Measurements from ENCODE around the gene CCDC63. TPM values are rescaled to one million over a fixed set of nuclear protein-coding genes. Genes with fewer than 3 reads are reported as not detected.
A peak's percentile ranks its signal among the peaks of the same experiment; 100 is the strongest.

The CCDC63 gene
- not detected for total RNA-seq
- long read RNA-seq = 0 reads

DNA sequence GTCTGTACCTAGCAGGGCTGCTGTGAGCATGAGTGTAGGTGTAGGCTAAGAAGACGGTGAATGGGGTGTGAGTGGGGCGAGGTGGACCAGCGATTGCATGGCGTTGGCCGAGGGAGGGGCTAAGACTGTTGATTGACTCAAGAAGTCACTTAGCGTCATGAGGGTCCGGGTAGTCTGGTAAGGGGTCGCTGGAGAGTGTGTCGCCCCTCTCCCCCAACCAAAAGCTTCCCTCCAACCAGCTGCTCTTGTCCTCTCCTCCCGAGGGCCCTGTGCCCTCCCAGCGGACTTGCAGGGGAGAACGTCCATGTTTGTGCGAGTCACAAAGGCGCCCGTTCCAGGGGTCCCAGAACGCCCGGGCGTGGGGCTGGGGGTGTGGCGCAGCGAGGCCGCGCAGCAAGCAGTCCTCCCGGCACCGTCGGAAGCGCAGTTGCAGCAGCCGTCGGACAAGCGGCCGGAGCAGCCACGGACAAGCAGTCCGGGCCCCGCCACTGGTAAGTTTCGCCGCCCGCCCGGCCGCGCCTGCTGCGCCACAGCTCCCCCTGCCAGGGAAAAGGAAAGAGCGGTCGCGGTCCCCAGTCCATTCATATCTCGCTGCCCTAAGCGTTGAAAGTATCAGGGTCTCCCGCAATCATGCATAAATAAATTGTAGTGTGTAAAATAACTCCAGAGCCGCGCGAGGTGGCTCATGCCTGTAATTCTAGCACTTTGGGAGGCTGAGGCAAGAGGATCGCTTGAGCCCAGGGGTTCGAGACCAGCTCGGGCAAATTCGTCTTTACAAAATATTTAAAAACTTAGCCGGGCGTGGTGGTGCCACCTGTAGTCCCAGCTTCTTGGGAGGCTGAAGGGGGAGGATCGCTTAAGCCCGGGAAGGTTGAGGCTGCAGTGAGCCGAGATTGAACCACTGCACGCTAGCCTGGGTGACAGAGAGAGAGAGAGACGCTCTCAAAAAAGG lies at the start of gene CCDC63:
TSS of gene CCDC63 (plus strand) at position 373 of the 952 bp plus-strand sequence. CDS start 5,968 bp downstream, outside the sequence.
- Histone ChIP-seq H3K4me3 (peak within 1 kb of the TSS; percentile 46), H3K27me3 (ENCODE audit: low read depth) (peaks cover 30% of the 10 kb centered on the region), H3K4me1 (no peaks in the 10 kb centered on the region), H3K36me3 (no peaks in the 10 kb centered on the region), H3K9me3 (no peaks in the 10 kb centered on the region), H3K27ac (no peak within 1 kb of the TSS)
- intact Hi-C loops (cut with DNase I) = no loop called here
- peak; percentile 76 to 80 for ATAC-seq
- TF ChIP-seq CTCF (IDR thresholded peaks at IDR 0.05) = peak; percentile 54
- peak; percentile 63 for DNase-seq

DNA sequence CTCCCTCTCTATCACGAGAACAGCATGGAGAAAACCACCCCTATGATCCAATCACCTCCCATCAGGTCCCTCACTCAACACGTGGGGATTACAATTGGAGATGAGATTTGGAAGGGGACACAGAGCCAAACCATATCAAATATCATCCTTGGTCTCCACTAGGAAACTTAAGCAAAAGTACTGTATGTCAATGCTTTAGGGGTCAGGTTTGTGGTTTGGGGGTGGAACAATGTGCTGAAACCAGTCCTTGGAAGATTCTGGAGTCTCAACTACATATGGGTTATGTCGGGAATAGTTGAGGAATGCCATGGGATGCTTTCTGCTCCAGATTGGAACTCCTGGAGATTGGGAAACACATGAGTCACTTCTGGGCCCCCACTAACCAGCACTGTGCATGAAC lies 48.3 kb upstream of the CCDC63 start:
- Histone ChIP-seq H3K4me1 (no peaks in the 10 kb centered on the region), H3K36me3 (no peaks in the 10 kb centered on the region), H3K27me3 (ENCODE audit: low read depth) (no peaks in the 10 kb centered on the region), H3K4me3 (no peak overlapping the region), H3K9me3 (no peaks in the 10 kb centered on the region), H3K27ac (no peak overlapping the region)
- no peak for TF ChIP-seq CTCF (IDR thresholded peaks at IDR 0.05)
- ATAC-seq (no peak), DNase-seq (no peak)
- intact Hi-C loops (cut with DNase I) = no loop called here

GRCh38 chr12:110802489-110802888 lies 44.3 kb upstream of the CCDC63 start:
- H3K4me1 ChIP-seq = no peaks in the 10 kb centered on the region
- no peak for DNase-seq
- peaks cover 3% of the 10 kb centered on the region for H3K9me3 ChIP-seq
- no peaks in the 10 kb centered on the region for H3K36me3 ChIP-seq
- no peak for TF ChIP-seq CTCF (IDR thresholded peaks at IDR 0.05)
- H3K27ac ChIP-seq = no peak overlapping the region
- H3K27me3 ChIP-seq (ENCODE audit: low read depth) = no peaks in the 10 kb centered on the region
- intact Hi-C loops (cut with DNase I) = no loop called here
- ATAC-seq = no peak
- no peak overlapping the region for H3K4me3 ChIP-seq

GRCh38 chr12:110804406-110804805 lies 42.4 kb upstream of the CCDC63 start:
- H3K9me3 ChIP-seq = peaks cover 3% of the 10 kb centered on the region
- no peaks in the 10 kb centered on the region for H3K27me3 ChIP-seq (ENCODE audit: low read depth)
- no peak overlapping the region for H3K27ac ChIP-seq
- intact Hi-C loops (cut with DNase I) = no loop called here
- no peak for TF ChIP-seq CTCF (IDR thresholded peaks at IDR 0.05)
- no peak overlapping the region for H3K4me3 ChIP-seq
- no peaks in the 10 kb centered on the region for H3K4me1 ChIP-seq
- DNase-seq (no peak), ATAC-seq (no peak)
- no peaks in the 10 kb centered on the region for H3K36me3 ChIP-seq

DNA sequence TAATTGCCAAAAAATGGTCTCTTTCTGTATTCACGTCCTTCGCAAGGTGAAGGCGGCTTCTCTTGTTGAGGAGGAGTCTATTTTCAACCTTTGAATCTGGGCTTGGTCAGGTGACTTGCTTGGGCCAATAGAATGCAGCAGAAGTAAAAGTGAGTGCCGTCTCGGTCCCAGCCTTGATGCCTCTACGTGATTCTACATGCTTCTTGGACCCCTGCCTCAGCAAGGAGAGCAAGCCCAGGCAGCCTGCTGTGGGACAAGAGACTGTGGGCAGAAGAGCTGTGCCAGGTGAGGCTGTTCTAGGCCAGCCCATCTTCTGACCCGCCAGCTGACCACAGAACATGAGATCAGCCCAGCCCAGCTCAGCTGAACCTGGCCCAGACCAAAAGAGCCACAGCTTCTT lies 39.1 kb upstream of the CCDC63 start:
- DNase-seq (no peak), ATAC-seq (no peak)
- TF ChIP-seq CTCF (IDR thresholded peaks at IDR 0.05) = no peak
- Histone ChIP-seq H3K4me1 (no peaks in the 10 kb centered on the region), H3K9me3 (peaks cover 3% of the 10 kb centered on the region), H3K36me3 (no peaks in the 10 kb centered on the region), H3K27ac (no peak overlapping the region), H3K27me3 (ENCODE audit: low read depth) (no peaks in the 10 kb centered on the region), H3K4me3 (no peak overlapping the region)
- intact Hi-C loops (cut with DNase I) = no loop called here

All from lower lobe of right lung (tissue), 2 donors.